Activated B cell treated with CpG ODN at 0.5 μM for 24 hours (primary cell): ENCODE data around the gene NDC1. TPM values are rescaled to one million over a fixed set of nuclear protein-coding genes. Genes with fewer than 3 reads are reported as not detected.

Experiments used
- ATAC-seq: fragments of 200-7000 bp; cut with Tn5 transposase; one replicate; pipeline ENCODE4 v1.10.0; 2021; ENCODE audit warnings: low read depth, mild to moderate bottlenecking, moderate library complexity
- CTCF ChIA-PET: fragments of 350-600 bp; sonication (Branson Sonifier 250); formaldehyde crosslinking; loops from one replicate; lab custom pipeline; 2021; ENCODE audit warnings: antibody characterized with exemption; lab: Charles Lee
- POLR2A ChIA-PET: fragments of 350-600 bp; sonication (Branson Sonifier 250); formaldehyde crosslinking; loops from one replicate; lab custom pipeline; 2021; ENCODE audit warnings: antibody characterized with exemption; lab: Charles Lee
- DNase-seq: peaks from one replicate; pipeline ENCODE4 v3.0.0; 2022
- H3K27ac Mint-ChIP-seq: one replicate; pipeline ENCODE4 v1.8.0; 2020; ENCODE audit warnings: mixed read lengths
- H3K27me3 Mint-ChIP-seq: one replicate; pipeline ENCODE4 v1.8.0; 2021; ENCODE audit warnings: mixed read lengths
- H3K36me3 Mint-ChIP-seq: one replicate; pipeline ENCODE4 v1.8.0; 2021; ENCODE audit warnings: low read depth, mixed read lengths
- H3K4me1 Mint-ChIP-seq: one replicate; pipeline ENCODE4 v1.8.0; 2021; ENCODE audit warnings: mixed read lengths
- H3K4me3 Mint-ChIP-seq: one replicate; pipeline ENCODE4 v1.8.0; 2020; ENCODE audit warnings: mild to moderate bottlenecking, mixed read lengths
- H3K9me3 Mint-ChIP-seq: one replicate; pipeline ENCODE4 v1.8.0; 2020; ENCODE audit warnings: mixed read lengths
- CTCF ChIP-seq: fragments of 200-600 bp; IDR thresholded peaks from one replicate; pipeline ENCODE4 v1.8.0; 2022; ENCODE audit warnings: antibody characterized with exemption, mild to moderate bottlenecking
- intact Hi-C: fragments of 100-400 bp; cut with micrococcal nuclease; formaldehyde crosslinking; loops from one replicate; pipeline ENCODE4 v1.15.1; 2024
- total RNA-seq: library from RNA; stranded (reverse); gene quantifications from 2 replicates; pipeline ENCODE4 v1.2.3, GENCODE V29; 2022

NDC1 gene
- total RNA-seq, 1 donor from 2014 or later, result 10.6 TPM

- Mint-ChIP-seq H3K27me3 (no peaks in the 10 kb centered on the region), H3K36me3 (peaks cover 72% of the 10 kb centered on the region), H3K4me3 (no peak overlapping the region), H3K9me3 (no peaks in the 10 kb centered on the region), H3K27ac (no peak overlapping the region), H3K4me1 (no peaks in the 10 kb centered on the region)
- intact Hi-C loops, result no loop called here
- ATAC-seq, result no peak
- ChIA-PET CTCF (no interaction called here), POLR2A (no interaction called here)
- DNase-seq, result no peak
- no peak for TF ChIP-seq CTCF
These were observed 55.0 kb downstream of the NDC1 start for GRCh38 chr1:53783056-53783455.

GRCh38 chr1:53781654-53782053, 56.4 kb downstream of the NDC1 start:
- CTCF ChIA-PET, result no interaction called here

GRCh38 chr1:53777272-53777671, 60.8 kb downstream of the NDC1 start:
- CTCF ChIA-PET, result no interaction called here
- no peak for TF ChIP-seq CTCF
- ATAC-seq (no peak), DNase-seq (no peak)
- no peaks in the 10 kb centered on the region for H3K9me3 Mint-ChIP-seq
- H3K4me1 Mint-ChIP-seq, result no peaks in the 10 kb centered on the region
- no peak overlapping the region for H3K27ac Mint-ChIP-seq
- POLR2A ChIA-PET, result no interaction called here
- intact Hi-C loops, result no loop called here
- peaks cover 56% of the 10 kb centered on the region for H3K36me3 Mint-ChIP-seq
- no peak overlapping the region for H3K4me3 Mint-ChIP-seq
- H3K27me3 Mint-ChIP-seq, result no peaks in the 10 kb centered on the region

More at GRCh38 chr1:53781654-53782053, 56.4 kb downstream of the NDC1 start:
- Mint-ChIP-seq H3K27ac (no peak overlapping the region), H3K27me3 (no peaks in the 10 kb centered on the region), H3K4me3 (no peak overlapping the region), H3K9me3 (no peaks in the 10 kb centered on the region), H3K4me1 (no peaks in the 10 kb centered on the region), H3K36me3 (peaks cover 79% of the 10 kb centered on the region)
- no peak for TF ChIP-seq CTCF
- intact Hi-C loops, result no loop called here
- no peak for ATAC-seq
- DNase-seq, result no peak
- POLR2A ChIA-PET, result no interaction called here

- ATAC-seq (no peak), DNase-seq (no peak)
- peaks cover 56% of the 10 kb centered on the region for H3K36me3 Mint-ChIP-seq
- CTCF ChIA-PET, result no interaction called here
- no peak for TF ChIP-seq CTCF
- no peak overlapping the region for H3K27ac Mint-ChIP-seq
- intact Hi-C loops, result no loop called here
- no peak overlapping the region for H3K4me3 Mint-ChIP-seq
- peaks cover 4% of the 10 kb centered on the region for H3K4me1 Mint-ChIP-seq
- POLR2A ChIA-PET, result no interaction called here
- no peaks in the 10 kb centered on the region for H3K27me3 Mint-ChIP-seq
- no peaks in the 10 kb centered on the region for H3K9me3 Mint-ChIP-seq
These were observed 66.4 kb downstream of the NDC1 start for GRCh38 chr1:53771648-53772047.

- CTCF ChIA-PET, result no interaction called here
- H3K36me3 Mint-ChIP-seq, result peaks cover 65% of the 10 kb centered on the region
- POLR2A ChIA-PET, result no interaction called here
These were observed 68.3 kb downstream of the NDC1 start for GRCh38 chr1:53769780-53770179.

More at GRCh38 chr1:53769780-53770179, 68.3 kb downstream of the NDC1 start:
- ATAC-seq (no peak), DNase-seq (no peak)
- no peak overlapping the region for H3K4me3 Mint-ChIP-seq
- H3K9me3 Mint-ChIP-seq, result no peaks in the 10 kb centered on the region
- no peak for TF ChIP-seq CTCF
- H3K27me3 Mint-ChIP-seq, result no peaks in the 10 kb centered on the region
- intact Hi-C loops, result no loop called here
- no peak overlapping the region for H3K27ac Mint-ChIP-seq
- H3K4me1 Mint-ChIP-seq, result peaks cover 4% of the 10 kb centered on the region
